ENCODE measurements around the gene RHCE. TPM values are rescaled to one million over a fixed set of nuclear protein-coding genes. Genes with fewer than 3 reads are reported as not detected.
"Not testable (repeated sequence)": the region's sequence is repeated elsewhere in the genome, so short reads cannot be mapped to it uniquely, and the experiment has no call there.

The RHCE gene
- total RNA-seq, 1 experiment from 2014 or later, result 0.18 TPM

- H3K9me3 ChIP-seq (replicated peaks); H3K36me3 ChIP-seq; H3K27me3 ChIP-seq; DNase-seq; H3K4me1 ChIP-seq; H3K4me3 ChIP-seq; H3K27ac ChIP-seq: not testable (repeated sequence)
Measured at GRCh38 chr1:25322127-25322526, 98.5 kb downstream of the RHCE start.

GRCh38 chr1:25320314-25320938 lies 100.2 kb downstream of the RHCE start:
- not testable (repeated sequence) for H3K27me3 ChIP-seq; DNase-seq; H3K36me3 ChIP-seq; H3K9me3 ChIP-seq (replicated peaks); H3K4me3 ChIP-seq; H3K27ac ChIP-seq; H3K4me1 ChIP-seq

- not testable (repeated sequence) for H3K4me1 ChIP-seq; DNase-seq; H3K4me3 ChIP-seq; H3K9me3 ChIP-seq (replicated peaks); H3K27ac ChIP-seq; H3K36me3 ChIP-seq; H3K27me3 ChIP-seq
Measured at GRCh38 chr1:25312806-25313470, 107.7 kb downstream of the RHCE start.

Other genes with a start within 250 kb of the RHCE start
- 39.3 and 43.2 TPM in 2 replicates for gene SYF2, start 188.3 kb downstream of the RHCE start, total RNA-seq (2014; rRNA removed; shearing (Covaris generic))
- 45.3 and 58.0 TPM in 2 replicates for gene RSRP1, start 173.4 kb downstream of the RHCE start, total RNA-seq (2014; rRNA removed; shearing (Covaris generic))
- not detected in 2 replicates for gene RHD, start 148.3 kb downstream of the RHCE start, total RNA-seq (2014; rRNA removed; shearing (Covaris generic))
- 125 and 137 TPM in 2 replicates for gene TMEM50A, start 82.5 kb downstream of the RHCE start, total RNA-seq (2014; rRNA removed; shearing (Covaris generic))
- gene MACO1, start 10.1 kb upstream of the RHCE start, total RNA-seq (2014; rRNA removed; shearing (Covaris generic)), result 17.3 and 17.5 TPM in 2 replicates
- 22.8 and 23.9 TPM in 2 replicates for gene LDLRAP1, start 122.8 kb upstream of the RHCE start, total RNA-seq (2014; rRNA removed; shearing (Covaris generic))
- 73.9 and 74.6 TPM in 2 replicates for gene MAN1C1, start 196.0 kb upstream of the RHCE start, total RNA-seq (2014; rRNA removed; shearing (Covaris generic))

Measured in SJCRH30 (cell line).